OCI-LY3 (cell line): ENCODE results near the gene SCGB3A2.
"Not testable (repeated sequence)": the region's sequence is repeated elsewhere in the genome, so short reads cannot be mapped to it uniquely, and the experiment has no call there.

Experiments used
- EZH2phosphoT487 ChIP-seq: fragments of 200-600 bp; shearing (Covaris generic); IDR thresholded peaks from 2 replicates; pipeline ENCODE4 v1.6.1; 2018; ENCODE audit warnings: antibody characterized with exemption, mixed run types, low read depth
- TF ChIP-seq, protein P1 (sequence below): fragments of 200-600, 300-600 bp; sonication (generic); IDR thresholded peaks from 2 replicates; pipeline ENCODE4 v1.5.1; 2014; ENCODE audit warnings: antibody characterized with exemption, low read length, low read depth

DNA sequence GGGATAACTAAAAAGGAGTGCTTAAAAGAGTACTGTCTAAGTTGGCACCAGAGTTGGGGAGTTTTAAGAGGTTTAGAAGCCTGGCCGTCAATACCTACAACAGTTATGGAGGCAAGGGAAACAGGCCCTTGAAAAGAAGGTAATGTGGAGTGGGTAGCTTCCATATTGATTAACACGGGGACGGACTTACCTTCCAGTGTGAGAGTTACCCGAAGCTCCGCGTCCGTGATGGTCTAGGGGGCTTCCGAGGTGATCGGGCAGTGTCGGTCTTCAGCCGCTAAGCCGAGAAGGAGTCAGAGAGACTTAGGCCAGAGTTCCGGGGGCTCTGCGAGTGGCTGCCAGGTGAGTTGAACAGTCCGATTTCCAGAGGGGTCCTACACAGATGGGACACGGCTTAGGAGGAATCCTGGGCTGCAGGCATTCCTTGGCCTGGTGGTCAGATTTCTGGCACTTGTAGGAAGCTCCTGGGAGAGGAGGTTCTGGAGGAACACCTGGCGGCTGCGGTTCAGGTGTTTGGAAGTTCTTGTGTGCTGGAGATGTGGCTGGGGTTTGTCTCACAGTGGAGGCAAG is 6.4 kb upstream of the SCGB3A2 start:
- TF ChIP-seq, protein P1, sequence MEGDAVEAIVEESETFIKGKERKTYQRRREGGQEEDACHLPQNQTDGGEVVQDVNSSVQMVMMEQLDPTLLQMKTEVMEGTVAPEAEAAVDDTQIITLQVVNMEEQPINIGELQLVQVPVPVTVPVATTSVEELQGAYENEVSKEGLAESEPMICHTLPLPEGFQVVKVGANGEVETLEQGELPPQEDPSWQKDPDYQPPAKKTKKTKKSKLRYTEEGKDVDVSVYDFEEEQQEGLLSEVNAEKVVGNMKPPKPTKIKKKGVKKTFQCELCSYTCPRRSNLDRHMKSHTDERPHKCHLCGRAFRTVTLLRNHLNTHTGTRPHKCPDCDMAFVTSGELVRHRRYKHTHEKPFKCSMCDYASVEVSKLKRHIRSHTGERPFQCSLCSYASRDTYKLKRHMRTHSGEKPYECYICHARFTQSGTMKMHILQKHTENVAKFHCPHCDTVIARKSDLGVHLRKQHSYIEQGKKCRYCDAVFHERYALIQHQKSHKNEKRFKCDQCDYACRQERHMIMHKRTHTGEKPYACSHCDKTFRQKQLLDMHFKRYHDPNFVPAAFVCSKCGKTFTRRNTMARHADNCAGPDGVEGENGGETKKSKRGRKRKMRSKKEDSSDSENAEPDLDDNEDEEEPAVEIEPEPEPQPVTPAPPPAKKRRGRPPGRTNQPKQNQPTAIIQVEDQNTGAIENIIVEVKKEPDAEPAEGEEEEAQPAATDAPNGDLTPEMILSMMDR, result not testable (repeated sequence)
- TF ChIP-seq EZH2phosphoT487, result not testable (repeated sequence)
